ENCODE results near the gene CDYL2.
A peak's percentile ranks its signal among the peaks of the same experiment; 100 is the strongest.

Gene CDYL2

DNA sequence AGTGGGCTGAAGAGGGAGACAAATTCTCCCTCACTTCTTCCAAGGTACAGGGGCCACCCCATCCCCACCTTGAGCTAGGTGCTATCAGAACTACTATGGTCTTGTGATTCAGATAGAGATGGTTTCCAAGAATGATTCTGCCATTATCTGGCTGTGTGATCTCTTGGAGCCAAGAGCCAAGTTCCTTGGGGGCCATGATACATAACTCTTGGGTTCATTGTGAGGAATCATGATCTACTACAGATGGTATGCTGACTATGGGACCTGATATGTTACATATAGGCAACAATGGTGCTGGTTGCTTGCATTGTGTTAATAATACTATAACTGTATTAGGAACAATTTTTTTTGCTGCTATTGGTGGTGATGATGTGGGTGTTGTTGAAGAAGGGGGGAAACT lies 217.9 kb downstream of the CDYL2 start:
- DNase-seq, result no peak

DNA sequence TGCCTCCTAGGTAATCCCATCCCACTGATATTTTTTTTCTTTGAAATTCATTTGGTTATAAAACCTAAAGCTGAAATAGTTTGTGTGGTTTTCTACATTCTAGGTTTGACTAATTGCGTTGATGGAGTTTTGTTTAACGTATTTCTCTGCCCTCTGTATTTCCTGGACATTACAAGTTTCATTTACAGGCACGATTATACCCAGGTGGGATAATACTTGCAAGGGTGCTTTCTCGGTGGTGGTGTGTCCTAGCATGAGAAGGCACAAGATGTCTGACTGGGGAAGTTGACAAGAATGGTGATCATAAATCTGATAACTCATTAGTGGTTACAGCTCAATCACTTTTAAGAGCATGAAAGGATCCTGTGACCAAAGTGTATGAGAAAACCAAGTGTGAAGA lies 218.6 kb downstream of the CDYL2 start:
- DNase-seq, result no peak

DNA sequence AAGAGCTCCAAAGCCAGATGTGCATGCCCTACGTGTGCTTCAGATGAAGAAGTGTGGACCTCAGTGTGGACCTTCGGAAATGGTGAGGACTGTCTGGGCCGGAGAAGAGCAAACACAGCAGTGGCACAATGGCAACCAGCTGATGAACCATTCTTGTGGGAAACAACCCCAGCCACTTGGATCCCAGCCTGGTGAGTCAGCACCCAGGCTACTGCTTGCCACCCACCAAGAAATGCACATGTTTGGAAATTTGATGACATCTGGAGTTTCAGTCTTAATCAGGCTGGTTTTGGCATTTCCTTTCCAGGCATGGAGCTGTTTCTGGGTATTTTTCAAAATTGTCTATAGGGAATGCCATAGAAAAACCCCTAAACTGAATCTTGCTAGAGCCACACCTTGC lies 220.9 kb downstream of the CDYL2 start:
- no peak for DNase-seq

DNA sequence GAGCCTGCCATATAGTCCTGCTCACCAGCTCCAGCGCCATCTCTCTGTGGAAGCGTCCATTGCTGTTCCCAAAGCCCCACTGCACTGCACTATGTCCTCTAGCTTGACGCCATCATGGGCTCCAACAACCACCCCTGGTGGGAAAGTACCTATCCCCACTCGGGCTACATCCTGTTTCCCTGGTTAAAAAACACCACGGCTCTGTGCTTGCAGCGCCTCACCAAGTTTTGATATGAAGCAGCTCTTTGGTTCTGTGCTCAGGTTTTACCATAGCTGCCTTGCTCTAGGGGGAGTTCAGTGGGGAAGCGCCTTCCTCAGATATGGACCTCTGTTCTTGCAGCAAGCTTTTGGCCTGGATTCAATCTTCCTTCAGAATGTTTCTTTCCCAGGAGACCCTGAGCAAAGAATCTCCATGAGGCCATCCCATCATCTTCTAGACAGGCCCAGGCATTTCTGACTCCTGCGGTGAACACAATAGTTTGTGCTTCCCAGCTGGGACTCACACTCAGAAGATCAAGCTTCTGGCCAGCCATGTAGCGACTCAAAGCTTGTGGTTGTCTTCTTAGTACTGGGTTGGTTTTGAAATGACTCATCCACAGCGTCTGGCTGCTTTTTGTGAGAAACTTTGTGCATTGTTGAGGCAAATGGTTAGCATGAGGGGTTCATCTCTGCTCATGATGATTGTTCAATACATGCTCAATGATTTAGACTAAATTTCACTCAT lies 224.1 kb downstream of the CDYL2 start:
- peak in 2 of 4 experiments; percentile 11 to 27 for DNase-seq

DNA sequence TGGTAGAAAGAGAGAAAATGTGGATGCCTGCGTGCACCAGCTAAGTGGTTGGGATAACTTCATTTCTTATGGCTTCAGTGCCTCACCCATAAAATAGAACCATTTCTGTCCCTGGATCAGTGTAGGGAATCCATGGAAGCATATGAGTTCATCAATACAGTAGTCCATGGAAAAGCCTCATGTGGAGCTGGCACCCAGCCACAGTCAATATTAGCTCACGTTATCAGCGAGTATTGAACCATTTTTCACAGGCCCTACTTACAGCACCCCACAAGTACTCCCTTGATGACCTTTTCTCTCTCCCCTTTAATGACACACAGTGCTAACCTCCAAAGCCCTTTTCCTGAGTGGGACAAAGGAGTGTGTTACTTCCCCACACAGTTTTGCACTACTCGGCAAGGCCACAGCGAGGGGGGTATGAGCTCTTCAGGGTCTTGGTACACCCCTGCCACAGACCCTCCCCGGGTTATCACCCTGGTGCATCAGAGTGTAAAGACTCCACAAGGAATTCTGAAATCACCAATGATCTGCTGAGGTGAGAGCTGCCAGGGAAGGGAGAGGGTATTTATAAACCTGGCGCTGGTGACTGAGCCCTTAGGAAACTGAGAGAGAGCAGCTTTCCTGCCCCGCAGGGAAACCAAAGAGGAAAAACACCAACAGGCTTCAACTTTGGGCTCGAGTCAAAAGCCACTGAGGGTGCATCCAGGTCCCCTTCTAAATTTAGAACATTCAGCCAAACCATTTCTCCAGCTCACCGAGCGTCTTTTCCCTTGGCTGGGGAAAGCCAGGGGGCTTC lies 226.7 kb downstream of the CDYL2 start:
- DNase-seq, result no peak

DNA sequence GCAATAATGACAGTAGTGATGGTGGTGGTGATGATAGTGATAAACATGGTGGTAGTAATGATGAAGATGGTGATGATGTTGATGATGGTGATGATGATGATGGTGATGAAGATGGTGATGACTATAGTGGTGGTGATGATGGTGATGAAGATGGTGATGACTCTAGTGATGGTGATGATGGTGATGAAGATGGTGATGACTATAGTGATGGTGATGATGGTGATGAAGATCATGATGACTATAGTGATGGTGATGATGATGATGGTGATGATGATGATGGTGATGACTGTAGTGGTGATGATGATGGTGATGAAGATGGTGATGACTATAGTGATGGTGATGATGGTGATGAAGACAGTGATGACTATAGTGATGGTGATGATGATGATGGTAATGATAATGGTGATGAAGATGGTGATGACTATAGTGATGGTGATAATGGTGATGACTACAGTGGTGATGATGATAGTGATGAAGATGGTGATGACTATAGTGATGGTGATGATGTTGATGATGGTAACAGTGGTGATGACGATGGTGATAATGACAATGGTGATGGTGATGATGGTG lies 228.0 kb downstream of the CDYL2 start:
- DNase-seq, result no peak

DNA sequence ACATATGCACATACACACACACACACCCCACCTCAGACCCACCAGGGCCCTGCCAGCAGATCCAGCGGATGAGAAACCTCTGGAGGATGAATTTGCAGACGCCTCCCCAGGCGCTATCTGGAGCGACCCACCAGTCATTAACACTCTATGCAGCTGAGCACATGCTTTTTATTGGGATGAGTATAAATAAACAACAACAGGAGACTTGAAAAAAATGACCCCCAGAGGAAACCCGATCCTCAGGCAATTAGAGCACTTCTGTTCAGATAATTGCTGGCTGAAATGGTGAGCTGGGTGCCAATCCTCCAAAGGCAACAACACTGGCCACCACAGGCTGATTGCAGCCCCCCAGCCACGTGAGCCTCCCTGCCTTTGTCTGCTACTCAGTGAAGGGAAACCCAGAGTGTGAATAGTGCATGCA lies 230.7 kb downstream of the CDYL2 start:
- DNase-seq, result no peak

DNA sequence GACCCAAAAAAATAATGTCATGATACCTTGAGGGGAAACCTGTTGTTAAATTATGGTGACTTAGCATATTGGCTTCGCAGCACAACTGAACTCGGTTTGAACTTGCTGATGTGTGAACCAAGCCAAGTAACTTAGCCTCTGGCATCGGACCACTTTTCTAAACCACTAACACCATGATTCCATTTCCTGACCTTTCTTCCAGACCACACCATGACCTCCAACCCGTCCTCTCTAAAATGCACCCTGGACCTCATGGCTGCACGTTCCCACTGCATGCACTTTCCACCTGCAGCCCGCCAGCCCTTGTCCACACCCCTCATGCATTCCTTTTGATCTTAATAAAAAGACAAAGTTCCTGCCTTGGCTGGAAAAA lies 234.3 kb downstream of the CDYL2 start:
- no peak for DNase-seq

DNA sequence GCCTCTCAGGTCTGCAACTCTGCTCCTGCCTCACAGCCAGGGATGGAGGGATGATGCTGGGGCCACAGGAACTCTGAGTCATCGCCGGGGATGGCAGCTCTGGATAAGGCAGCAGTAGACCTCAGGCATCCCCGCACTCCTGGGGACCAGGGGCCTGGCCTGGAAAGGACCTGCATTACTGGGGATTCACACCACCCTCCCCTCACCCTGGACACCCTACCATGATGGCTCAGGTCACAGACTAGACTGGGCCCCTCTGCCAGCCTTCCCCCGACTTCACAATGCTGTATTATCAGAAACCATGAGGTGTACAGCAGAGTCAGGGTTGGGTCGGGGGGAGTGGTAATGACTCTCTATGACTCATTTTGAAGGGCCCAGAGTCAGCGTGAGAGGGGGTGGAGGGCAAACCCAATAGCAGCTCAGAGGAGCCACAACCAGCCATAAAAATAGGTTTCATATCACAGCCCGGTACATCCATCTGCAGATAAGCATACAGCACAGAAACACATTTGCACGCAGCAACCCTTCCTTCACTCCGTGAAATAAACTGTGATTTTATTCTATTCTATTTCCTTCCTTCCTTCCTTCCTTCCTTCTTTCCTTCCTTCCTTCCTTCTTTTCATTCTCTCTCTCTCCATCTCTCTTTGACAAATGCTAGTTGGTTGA lies 234.8 kb downstream of the CDYL2 start:
- DNase-seq, result peak in 1 of 4 experiments; percentile 18

DNA sequence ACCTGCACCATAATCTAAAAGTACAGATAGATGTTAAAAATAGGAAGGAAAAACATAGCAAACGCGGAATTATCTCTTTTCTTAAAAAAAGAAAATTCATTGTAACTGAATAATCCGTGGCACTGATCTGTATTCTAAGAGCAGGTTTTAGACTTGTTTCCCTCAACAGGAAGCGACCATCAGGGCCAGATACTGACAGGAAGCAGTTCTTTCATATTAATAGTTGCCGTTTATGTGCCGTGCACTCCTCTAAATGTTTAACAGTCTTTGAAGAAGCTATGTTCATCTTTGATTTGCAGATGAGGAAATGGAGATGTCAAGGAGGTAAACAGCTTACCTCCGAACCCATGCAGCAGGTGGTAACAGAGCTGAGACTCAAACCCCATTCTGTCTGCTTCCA lies 240.0 kb downstream of the CDYL2 start:
- no peak for DNase-seq

DNA sequence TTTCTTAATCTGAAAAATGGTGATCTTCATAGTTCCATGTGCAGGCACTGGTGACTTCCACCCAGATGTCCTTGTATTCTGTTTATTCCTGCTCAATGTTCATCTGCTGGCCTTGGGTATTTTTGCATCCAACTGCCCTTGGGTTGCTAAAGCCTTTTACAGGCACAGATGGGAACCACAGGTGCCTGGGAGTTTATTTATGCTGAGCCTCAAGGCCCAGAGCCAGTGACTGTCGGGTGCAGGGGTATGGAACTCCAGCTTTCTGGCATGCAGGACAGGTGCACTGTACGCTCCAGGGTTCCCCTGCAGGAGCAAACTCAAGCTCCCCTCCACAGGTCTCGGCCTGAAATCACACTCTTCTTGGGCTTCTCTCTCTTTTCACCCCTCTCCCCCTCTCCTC lies 241.3 kb downstream of the CDYL2 start:
- DNase-seq, result no peak

DNA sequence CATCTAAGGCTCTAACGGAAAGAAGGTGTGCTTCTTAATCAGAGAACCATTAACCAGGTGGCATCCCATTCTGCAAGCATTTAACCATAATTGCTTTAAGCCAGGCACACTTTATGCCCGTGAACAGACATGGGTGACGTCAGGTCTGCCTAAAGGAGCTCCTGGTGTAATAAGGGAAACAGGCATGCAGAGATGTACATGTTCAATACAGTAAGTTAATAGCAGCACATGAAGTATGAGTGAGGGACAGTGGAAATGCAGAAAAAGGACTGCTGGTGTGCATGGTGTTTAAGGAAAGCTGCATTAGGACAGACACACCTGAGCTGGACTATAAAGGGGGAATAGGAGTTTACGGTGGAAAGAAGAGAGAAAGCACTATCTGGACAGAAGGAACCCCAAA lies 245.0 kb downstream of the CDYL2 start:
- no peak for DNase-seq

DNA sequence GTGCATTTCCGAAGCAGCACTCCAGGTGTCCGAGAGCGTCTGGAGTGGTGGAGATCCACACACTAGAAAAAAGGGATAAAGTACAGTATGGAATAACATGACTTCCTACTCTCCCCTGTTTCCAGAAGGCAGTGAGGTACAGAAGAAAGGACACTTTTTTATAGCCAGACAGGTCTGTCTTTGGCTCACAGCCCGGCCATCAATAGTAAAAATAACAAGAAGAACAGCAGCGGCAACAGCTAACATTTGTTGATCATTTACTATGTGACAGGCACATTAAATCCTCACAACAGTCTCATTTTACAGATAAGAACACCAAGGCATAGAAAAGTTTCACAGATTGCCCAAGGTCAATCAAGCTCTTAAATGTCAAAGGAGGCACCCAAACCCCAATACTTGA lies 247.4 kb downstream of the CDYL2 start:
- no peak for DNase-seq

DNA sequence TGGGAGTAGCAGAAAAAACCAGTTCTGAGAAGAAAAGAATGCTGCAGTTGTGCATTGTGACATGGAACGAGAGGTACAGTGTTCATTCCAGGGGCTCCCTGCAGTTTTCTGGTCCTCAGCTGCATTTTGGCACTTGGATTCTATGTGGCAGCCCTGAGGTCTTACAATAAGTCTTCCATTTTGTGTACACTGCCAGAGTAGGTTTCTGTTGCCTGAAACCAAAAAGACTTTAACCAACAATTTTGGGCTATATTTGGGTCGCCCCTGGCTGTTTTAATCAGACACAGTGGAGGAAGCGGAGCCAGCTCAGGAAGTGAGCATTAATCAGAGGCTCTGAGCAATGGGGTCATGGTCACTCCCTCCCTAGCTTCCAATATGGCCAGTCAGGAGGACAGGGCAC lies 247.9 kb downstream of the CDYL2 start:
- no peak for DNase-seq

DNA sequence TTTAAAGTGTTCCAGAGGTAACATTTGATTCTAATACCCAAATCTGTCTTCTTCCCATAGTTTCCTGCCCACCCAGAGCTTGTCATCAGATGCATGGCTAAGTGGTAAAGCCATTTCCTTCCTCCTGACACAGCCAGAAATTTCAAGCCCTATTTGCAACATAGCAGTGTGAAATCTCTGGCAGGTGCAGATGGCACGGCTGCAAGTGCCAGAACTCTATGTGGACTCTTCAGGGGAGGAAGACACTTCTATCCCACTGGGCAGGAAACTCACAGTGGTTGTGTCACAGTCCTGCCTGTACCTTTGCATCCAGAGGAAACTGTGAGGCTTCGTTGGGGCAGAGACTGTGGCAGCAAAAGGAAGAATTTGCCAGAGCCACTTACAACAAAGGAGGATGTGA lies 250.4 kb downstream of the CDYL2 start:
- no peak for DNase-seq

DNA sequence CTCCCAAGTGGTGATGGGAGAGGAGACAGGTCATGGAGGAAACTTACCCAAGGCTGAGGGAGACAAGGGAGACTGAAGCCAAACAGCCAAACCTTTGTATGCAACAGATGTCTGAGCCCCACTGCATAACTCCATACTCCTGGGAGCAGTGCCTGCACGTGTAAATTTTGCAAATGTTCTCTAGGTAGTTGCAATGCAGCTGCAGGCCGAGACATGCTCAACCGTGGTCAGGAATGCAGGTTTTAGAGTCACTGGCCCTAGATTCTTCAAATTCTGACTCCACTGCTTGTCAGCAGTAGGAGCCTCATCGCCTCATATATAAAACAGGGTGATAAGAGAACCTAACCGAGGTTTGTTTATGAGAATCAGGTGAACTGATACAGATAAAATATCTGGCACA lies 252.1 kb downstream of the CDYL2 start:
- DNase-seq, result no peak
